Chondrocyte (in vitro differentiated cells): Measurements from ENCODE around the gene ARMC5. TPM values are rescaled to one million over a fixed set of nuclear protein-coding genes. Genes with fewer than 3 reads are reported as not detected.

Experiments
- DNase-seq: peaks from one replicate; pipeline ENCODE4 v3.0.0; 2021; ENCODE audit warnings: mixed read lengths, low spot score
- H3K27ac Mint-ChIP-seq: one replicate; pipeline ENCODE4 v1.8.0; 2021; ENCODE audit warnings: mild to moderate bottlenecking, moderate library complexity, mixed read lengths; ENCODE audit not compliant: unreplicated experiment
- H3K27me3 Mint-ChIP-seq: 2 replicates; pipeline ENCODE4 v1.8.0; 2021; ENCODE audit warnings: low read depth, mixed read lengths
- H3K36me3 Mint-ChIP-seq: 2 replicates; pipeline ENCODE4 v1.8.0; 2021; ENCODE audit warnings: low read depth, mixed read lengths
- H3K4me1 Mint-ChIP-seq: 2 replicates; pipeline ENCODE4 v1.8.0; 2021; ENCODE audit warnings: low read depth, mild to moderate bottlenecking, mixed read lengths
- H3K4me3 Mint-ChIP-seq: one replicate; pipeline ENCODE4 v1.8.0; 2021; ENCODE audit warnings: mild to moderate bottlenecking, moderate library complexity, mixed read lengths; ENCODE audit not compliant: unreplicated experiment
- H3K9me3 Mint-ChIP-seq: 2 replicates; pipeline ENCODE4 v1.8.0; 2021; ENCODE audit warnings: low read depth, mixed read lengths
- CTCF ChIP-seq: fragments of 200-600 bp; sonication (generic); IDR thresholded peaks from 2 replicates; pipeline ENCODE4 v1.5.0; 2021; ENCODE audit warnings: antibody characterized with exemption, mild to moderate bottlenecking, moderate library complexity
- total RNA-seq: library from RNA; stranded (reverse); gene quantifications from 3 replicates; pipeline ENCODE4 v1.2.1, GENCODE V29; 2021

ARMC5 gene
- total RNA-seq, 1 donor from 2014 or later = 12.2 TPM

GRCh38 chr16:31476303-31477219 lies 17.3 kb downstream of the ARMC5 start:
- no peak for TF ChIP-seq CTCF
- H3K36me3 Mint-ChIP-seq = peaks cover 38% of the 10 kb centered on the region
- peaks cover 53% of the 10 kb centered on the region for H3K4me1 Mint-ChIP-seq
- H3K27me3 Mint-ChIP-seq = no peaks in the 10 kb centered on the region
- DNase-seq = no peak
- H3K27ac Mint-ChIP-seq = no peak overlapping the region
- H3K9me3 Mint-ChIP-seq = no peaks in the 10 kb centered on the region
- no peak overlapping the region for H3K4me3 Mint-ChIP-seq

GRCh38 chr16:31477220-31478216 lies 18.2 kb downstream of the ARMC5 start:
- H3K36me3 Mint-ChIP-seq = peaks cover 38% of the 10 kb centered on the region
- H3K27me3 Mint-ChIP-seq = no peaks in the 10 kb centered on the region
- H3K27ac Mint-ChIP-seq = no peak overlapping the region
- TF ChIP-seq CTCF = no peak
- H3K9me3 Mint-ChIP-seq = no peaks in the 10 kb centered on the region
- peak; percentile 92 for DNase-seq
- peaks cover 51% of the 10 kb centered on the region for H3K4me1 Mint-ChIP-seq
- no peak overlapping the region for H3K4me3 Mint-ChIP-seq

- no peak for TF ChIP-seq CTCF
- Mint-ChIP-seq H3K4me3 (no peak overlapping the region), H3K27ac (no peak overlapping the region)
Observed at GRCh38 chr16:31478956-31479355, 19.7 kb downstream of the ARMC5 start.

GRCh38 chr16:31479751-31480150 lies 20.4 kb downstream of the ARMC5 start:
- H3K4me1 Mint-ChIP-seq = peaks cover 33% of the 10 kb centered on the region
- H3K27ac Mint-ChIP-seq = no peak overlapping the region
- H3K36me3 Mint-ChIP-seq = peaks cover 22% of the 10 kb centered on the region
- no peak for TF ChIP-seq CTCF
- no peak for DNase-seq
- no peaks in the 10 kb centered on the region for H3K27me3 Mint-ChIP-seq
- H3K4me3 Mint-ChIP-seq = no peak overlapping the region
- H3K9me3 Mint-ChIP-seq = no peaks in the 10 kb centered on the region

More at GRCh38 chr16:31478956-31479355, 19.7 kb downstream of the ARMC5 start:
- Mint-ChIP-seq H3K36me3 (peaks cover 29% of the 10 kb centered on the region), H3K27me3 (no peaks in the 10 kb centered on the region), H3K9me3 (no peaks in the 10 kb centered on the region), H3K4me1 (peaks cover 37% of the 10 kb centered on the region)
- no peak for DNase-seq
